ENCODE data around the gene GPR173.

The GPR173 gene

GRCh38 chrX:53073115-53073586 lies 24.6 kb downstream of the GPR173 start:
- in situ Hi-C loops (cut with MboI; ENCODE audit: low pct_unique_long_range_greater_than_20kb, low sequenced_read_pairs, unreplicated experiment), result no loop called here
- TF ChIP-seq CTCF (IDR thresholded peaks at IDR 0.05; ENCODE audit: extremely low read depth, insufficient read depth, missing control alignments), result no peak
- no peak for DNase-seq (ENCODE audit: low spot score)

- in situ Hi-C loops (cut with MboI; ENCODE audit: low pct_unique_long_range_greater_than_20kb, low sequenced_read_pairs, unreplicated experiment), result no loop called here
- TF ChIP-seq CTCF (IDR thresholded peaks at IDR 0.05; ENCODE audit: extremely low read depth, insufficient read depth, missing control alignments), result no peak
- DNase-seq (ENCODE audit: low spot score), result no peak
Measured at GRCh38 chrX:53075011-53075410, 26.4 kb downstream of the GPR173 start.

GRCh38 chrX:53076671-53077070 lies 28.1 kb downstream of the GPR173 start:
- DNase-seq (ENCODE audit: low spot score), result no peak
- TF ChIP-seq CTCF (IDR thresholded peaks at IDR 0.05; ENCODE audit: extremely low read depth, insufficient read depth, missing control alignments), result no peak
- in situ Hi-C loops (cut with MboI; ENCODE audit: low pct_unique_long_range_greater_than_20kb, low sequenced_read_pairs, unreplicated experiment), result no loop called here

- peak; percentile 31 for TF ChIP-seq CTCF (IDR thresholded peaks at IDR 0.05; ENCODE audit: extremely low read depth, insufficient read depth, missing control alignments)
- no peak for DNase-seq (ENCODE audit: low spot score)
- in situ Hi-C loops (cut with MboI; ENCODE audit: low pct_unique_long_range_greater_than_20kb, low sequenced_read_pairs, unreplicated experiment), result no loop called here
Measured at GRCh38 chrX:53077207-53078197, 28.9 kb downstream of the GPR173 start.

- TF ChIP-seq CTCF (IDR thresholded peaks at IDR 0.05; ENCODE audit: extremely low read depth, insufficient read depth, missing control alignments), result no peak
- DNase-seq (ENCODE audit: low spot score), result no peak
- in situ Hi-C loops (cut with MboI; ENCODE audit: low pct_unique_long_range_greater_than_20kb, low sequenced_read_pairs, unreplicated experiment), result no loop called here
Measured at GRCh38 chrX:53078943-53079342, 30.4 kb downstream of the GPR173 start.

GRCh38 chrX:53080628-53081580 lies 32.3 kb downstream of the GPR173 start:
- no peak for DNase-seq (ENCODE audit: low spot score)
- in situ Hi-C loops (cut with MboI; ENCODE audit: low pct_unique_long_range_greater_than_20kb, low sequenced_read_pairs, unreplicated experiment), result no loop called here
- TF ChIP-seq CTCF (IDR thresholded peaks at IDR 0.05; ENCODE audit: extremely low read depth, insufficient read depth, missing control alignments), result no peak

Measured in GM13977 (cell line).